Measurements from ENCODE around the gene HERC3. TPM values are rescaled to one million over a fixed set of nuclear protein-coding genes. Genes with fewer than 3 reads are reported as not detected.

The HERC3 gene
- 3.7 to 7.4 TPM (median 6.3 TPM) in 5 replicates for total RNA-seq (2022; extraction: Qiagen RNA extraction; ENCODE audit: low read depth)

DNA sequence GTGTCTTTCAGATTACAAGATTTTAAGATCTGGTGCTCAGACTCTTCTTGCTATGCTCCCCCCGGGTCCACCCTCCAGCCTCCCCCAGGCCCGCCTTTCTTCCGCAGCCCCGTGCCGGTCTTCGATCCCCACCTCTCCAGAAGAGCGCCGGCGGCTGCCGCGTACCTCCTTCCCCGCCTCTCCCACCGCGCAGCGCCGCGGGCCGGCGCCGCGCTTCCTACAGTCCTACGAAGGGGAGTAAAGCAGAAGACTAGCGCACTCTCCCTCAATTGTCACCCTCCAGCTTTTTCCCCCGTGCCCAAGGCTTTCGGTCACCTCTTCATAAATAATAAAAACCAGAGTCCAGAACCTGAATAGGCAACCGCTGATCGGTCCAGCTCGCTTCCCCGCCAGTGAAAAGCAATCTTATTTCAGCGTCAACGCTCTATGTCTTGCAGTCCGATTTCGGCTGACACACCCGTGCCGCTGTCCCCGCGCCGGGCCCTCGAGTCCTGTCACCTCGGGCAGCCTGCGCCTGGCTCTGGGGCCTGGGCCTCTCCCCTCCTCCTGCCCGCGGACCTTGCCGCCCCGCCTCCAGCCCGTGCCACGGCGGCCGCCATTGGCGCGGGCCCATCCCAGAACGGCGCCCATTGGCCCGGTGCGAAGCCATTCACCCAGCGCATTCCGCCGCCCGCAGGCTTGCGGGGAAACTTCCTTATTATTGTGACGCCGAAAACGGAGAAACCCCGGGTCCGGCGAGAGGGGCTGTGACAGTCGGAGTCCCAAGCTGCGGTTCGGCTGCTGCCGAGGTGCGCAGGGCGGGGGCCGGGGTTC is at the start of gene HERC3:
Gene HERC3, plus strand, starts transcription at position 694 of the 813 bp plus-strand sequence. CDS start 13,344 bp downstream, outside the sequence.

DNA sequence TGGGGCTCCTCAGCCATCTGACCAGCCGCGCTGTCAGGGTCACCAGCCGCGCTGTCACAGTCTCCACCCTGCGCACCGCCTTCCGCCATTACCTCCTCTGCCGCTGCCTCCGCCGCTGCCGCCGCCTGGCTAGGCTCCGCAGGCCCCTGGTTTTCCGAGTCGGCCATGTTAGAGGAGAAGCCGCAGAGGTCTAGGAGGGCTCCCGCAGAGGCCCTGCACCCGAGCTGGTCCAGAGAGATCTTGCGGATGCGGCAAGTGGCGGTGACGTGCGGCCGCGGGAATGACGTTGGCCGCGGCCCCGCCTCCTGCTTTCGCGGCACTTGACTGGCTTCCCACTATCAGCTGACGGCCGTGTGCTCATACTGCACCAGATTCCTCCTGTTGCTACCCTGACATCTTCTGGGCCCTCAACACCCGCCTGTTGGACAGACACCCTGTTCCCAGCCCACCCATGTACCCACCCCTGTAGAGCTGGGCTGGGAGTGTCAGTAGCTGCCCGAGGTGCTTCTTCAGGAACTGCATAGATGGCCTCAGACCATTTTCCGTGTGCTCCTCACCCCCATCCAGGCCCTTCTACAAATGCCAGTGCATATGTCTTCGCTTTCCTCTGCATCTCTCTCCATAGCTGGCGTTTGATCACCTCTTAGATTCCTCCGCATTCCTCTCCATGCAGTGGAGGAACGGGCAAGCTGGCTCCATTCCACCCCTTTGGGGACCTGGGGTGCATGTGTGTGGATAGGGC is 105.5 kb downstream of the HERC3 start, which contains the start of gene NAP1L5:
Gene NAP1L5, minus strand, starts transcription at position 242 of the 742 bp plus-strand sequence. Its CDS starts 75 bp downstream, at position 167.

Other genes with a start within 250 kb of the HERC3 start
- gene HERC6, start 213.6 kb upstream of the HERC3 start, total RNA-seq (2022; extraction: Qiagen RNA extraction; ENCODE audit: low read depth) = 2.7 to 4.1 TPM (median 3.2 TPM) in 5 replicates
- gene HERC5, start 135.4 kb upstream of the HERC3 start, total RNA-seq (2022; extraction: Qiagen RNA extraction; ENCODE audit: low read depth) = 3.5 to 5.2 TPM (median 4.4 TPM) in 5 replicates
- 46.6 to 86.1 TPM (median 80.7 TPM) in 5 replicates for gene PYURF, start 68.7 kb upstream of the HERC3 start, total RNA-seq (2022; extraction: Qiagen RNA extraction; ENCODE audit: low read depth)
- gene NAP1L5, start 105.3 kb downstream of the HERC3 start, total RNA-seq (2022; extraction: Qiagen RNA extraction; ENCODE audit: low read depth) = 1.5 to 2.3 TPM (median 1.9 TPM) in 5 replicates